GM12878 (cell line): ENCODE measurements around the gene ST6GALNAC3.

Experiments
- FOXM1 ChIP-seq: IDR thresholded peaks from 2 replicates; pipeline ENCODE4 v1.6.1; 2012; ENCODE audit warnings: low read depth, mild to moderate bottlenecking, inconsistent platforms, low read length, moderate library complexity
- NFYA ChIP-seq: IDR thresholded peaks from 2 replicates; pipeline ENCODE4 v1.6.1; 2011; ENCODE audit warnings: low read depth, mild to moderate bottlenecking, low read length, improper control_type of control experiment, borderline replicate concordance

DNA sequence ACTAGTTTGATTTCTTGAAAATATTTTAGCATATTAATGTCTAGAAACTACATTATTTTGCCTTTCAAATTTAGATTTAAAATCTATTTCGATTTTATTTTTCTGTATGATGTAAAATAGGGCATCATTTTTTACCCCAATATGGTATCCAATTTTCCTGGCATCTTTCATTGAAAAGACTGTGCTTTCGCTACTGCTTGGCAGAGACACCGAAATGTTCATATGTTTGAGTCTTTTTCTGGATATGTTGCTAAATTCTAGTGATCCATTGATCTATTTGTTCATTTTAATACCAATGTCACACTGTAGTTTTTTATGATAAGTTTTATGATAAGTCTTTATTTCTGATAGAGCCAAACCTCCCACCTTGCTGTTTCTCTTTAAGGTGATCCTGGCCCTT, 24.3 kb downstream of the ST6GALNAC3 start:
- no peak for TF ChIP-seq FOXM1
- no peak for TF ChIP-seq NFYA
